GM23338 (cell line): ENCODE results near the gene DNAI2.
A peak's percentile ranks its signal among the peaks of the same experiment; 100 is the strongest.

Source experiments
- CREB1 ChIP-seq: fragments of 250-450 bp; sonication (Bioruptor Pico); IDR thresholded peaks from 2 replicates; pipeline ENCODE4 v1.5.0; 2020; ENCODE audit warnings: low read depth, mild to moderate bottlenecking, moderate library complexity
- CTCF ChIP-seq, 2 experiments: fragments of 200-600 bp in 1 of 2; sonication (generic) in 1 of 2; conservative IDR thresholded peaks; 2 replicates each; pipeline versions ENCODE4 v1.5.1 to v1.6.1; 2016 to 2017; ENCODE audit warnings: antibody characterized with exemption in 2 of 2, low read depth in 2 of 2, mild to moderate bottlenecking in 2 of 2, moderate library complexity in 1 of 2
- ETS1 ChIP-seq: IDR thresholded peaks from 2 replicates; pipeline ENCODE4 v1.6.1; 2016; ENCODE audit warnings: antibody characterized with exemption
- EZH2 ChIP-seq: fragments of 200-600 bp; sonication (generic); IDR thresholded peaks from one replicate; pipeline ENCODE4 v1.8.0; 2017; ENCODE audit warnings: antibody characterized with exemption, mild to moderate bottlenecking, low read depth; ENCODE audit not compliant: unreplicated experiment
- EZH2phosphoT487 ChIP-seq: fragments of 200-600 bp; sonication (generic); IDR thresholded peaks from one replicate; pipeline ENCODE4 v1.8.1; 2018; ENCODE audit warnings: antibody characterized with exemption; ENCODE audit not compliant: unreplicated experiment
- JUNB ChIP-seq: IDR thresholded peaks from one replicate; pipeline ENCODE4 v1.6.1; 2016; ENCODE audit warnings: antibody characterized with exemption; ENCODE audit not compliant: unreplicated experiment
- NANOG ChIP-seq: IDR thresholded peaks from 2 replicates; pipeline ENCODE4 v1.6.1; 2016; ENCODE audit warnings: antibody characterized with exemption, borderline replicate concordance
- POLR2AphosphoS5 ChIP-seq: IDR thresholded peaks from 2 replicates; pipeline ENCODE4 v1.6.1; 2016; ENCODE audit warnings: antibody characterized with exemption, low read depth
- ZNF114 ChIP-seq: fragments of 250-450 bp; sonication (Bioruptor Pico); IDR thresholded peaks from 2 replicates; pipeline ENCODE4 v1.5.0; 2020; ENCODE audit warnings: mild to moderate bottlenecking, moderate library complexity
- ZNF331 ChIP-seq: fragments of 250-450 bp; sonication (Bioruptor Pico); IDR thresholded peaks from 2 replicates; pipeline ENCODE4 v1.5.0; 2020; ENCODE audit warnings: low read depth, mild to moderate bottlenecking, moderate library complexity
- TF ChIP-seq, protein P1 (sequence below): IDR thresholded peaks from one replicate; pipeline ENCODE4 v1.6.1; 2018; ENCODE audit warnings: antibody characterized with exemption; ENCODE audit not compliant: unreplicated experiment

DNA sequence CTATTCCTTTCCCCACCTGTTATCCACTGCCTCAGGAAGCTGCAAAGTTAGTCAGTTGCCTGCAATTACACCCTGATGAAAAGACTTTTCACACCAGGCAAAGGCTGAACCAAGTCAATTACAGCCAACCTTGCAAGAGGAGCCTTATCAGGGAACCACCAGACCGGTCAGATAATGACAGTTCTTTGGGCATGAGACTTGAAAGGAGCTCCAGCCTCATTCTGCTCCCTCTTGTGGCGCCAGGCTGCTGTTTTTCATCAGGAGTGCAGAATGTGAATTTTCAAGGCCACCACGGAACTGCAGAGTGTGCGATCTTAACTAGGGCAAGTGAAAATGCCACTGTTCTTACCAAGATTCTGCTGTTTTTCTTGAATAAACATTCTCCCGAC lies 22.5 kb downstream of the DNAI2 start:
- TF ChIP-seq EZH2 (no peak), CTCF (conservative IDR thresholded peaks at IDR 0.05; ENCODE audit: low read depth in 2 of 2) (peak; percentile 58 to 75), ZNF331 (CRISPR knock-in tag) (no peak), POLR2AphosphoS5 (no peak), ETS1 (no peak), NANOG (no peak), CREB1 (CRISPR knock-in tag) (no peak), EZH2phosphoT487 (no peak), JUNB (no peak), ZNF114 (CRISPR knock-in tag) (no peak)
- TF ChIP-seq, protein P1, sequence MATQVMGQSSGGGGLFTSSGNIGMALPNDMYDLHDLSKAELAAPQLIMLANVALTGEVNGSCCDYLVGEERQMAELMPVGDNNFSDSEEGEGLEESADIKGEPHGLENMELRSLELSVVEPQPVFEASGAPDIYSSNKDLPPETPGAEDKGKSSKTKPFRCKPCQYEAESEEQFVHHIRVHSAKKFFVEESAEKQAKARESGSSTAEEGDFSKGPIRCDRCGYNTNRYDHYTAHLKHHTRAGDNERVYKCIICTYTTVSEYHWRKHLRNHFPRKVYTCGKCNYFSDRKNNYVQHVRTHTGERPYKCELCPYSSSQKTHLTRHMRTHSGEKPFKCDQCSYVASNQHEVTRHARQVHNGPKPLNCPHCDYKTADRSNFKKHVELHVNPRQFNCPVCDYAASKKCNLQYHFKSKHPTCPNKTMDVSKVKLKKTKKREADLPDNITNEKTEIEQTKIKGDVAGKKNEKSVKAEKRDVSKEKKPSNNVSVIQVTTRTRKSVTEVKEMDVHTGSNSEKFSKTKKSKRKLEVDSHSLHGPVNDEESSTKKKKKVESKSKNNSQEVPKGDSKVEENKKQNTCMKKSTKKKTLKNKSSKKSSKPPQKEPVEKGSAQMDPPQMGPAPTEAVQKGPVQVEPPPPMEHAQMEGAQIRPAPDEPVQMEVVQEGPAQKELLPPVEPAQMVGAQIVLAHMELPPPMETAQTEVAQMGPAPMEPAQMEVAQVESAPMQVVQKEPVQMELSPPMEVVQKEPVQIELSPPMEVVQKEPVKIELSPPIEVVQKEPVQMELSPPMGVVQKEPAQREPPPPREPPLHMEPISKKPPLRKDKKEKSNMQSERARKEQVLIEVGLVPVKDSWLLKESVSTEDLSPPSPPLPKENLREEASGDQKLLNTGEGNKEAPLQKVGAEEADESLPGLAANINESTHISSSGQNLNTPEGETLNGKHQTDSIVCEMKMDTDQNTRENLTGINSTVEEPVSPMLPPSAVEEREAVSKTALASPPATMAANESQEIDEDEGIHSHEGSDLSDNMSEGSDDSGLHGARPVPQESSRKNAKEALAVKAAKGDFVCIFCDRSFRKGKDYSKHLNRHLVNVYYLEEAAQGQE: no peak
